H9 (cell line): ENCODE measurements around the gene ZNF160. TPM values are rescaled to one million over a fixed set of nuclear protein-coding genes. Genes with fewer than 3 reads are reported as not detected.
A peak's percentile ranks its signal among the peaks of the same experiment; 100 is the strongest.

Experiments
- DNase-seq: peaks from one replicate; pipeline ENCODE4 v3.0.0-alpha.2; 2017
- H2AFZ ChIP-seq: one replicate; pipeline ENCODE4 v1.6.1; 2013; ENCODE audit warnings: mild to moderate bottlenecking, low read length, control low read depth, moderate library complexity
- H2AK5ac ChIP-seq: 2 replicates; pipeline ENCODE4 v1.6.1; 2013; ENCODE audit warnings: low read length, control low read depth, mixed read lengths; ENCODE audit not compliant: insufficient read length
- H2BK120ac ChIP-seq: one replicate; pipeline ENCODE4 v1.6.1; 2013; ENCODE audit warnings: low read depth, mild to moderate bottlenecking, low read length, control low read depth, inconsistent platforms; ENCODE audit not compliant: poor library complexity, severe bottlenecking
- H2BK12ac ChIP-seq: 2 replicates; pipeline ENCODE4 v1.6.1; 2013; ENCODE audit warnings: low read length, control low read depth, mixed read lengths, low read depth; ENCODE audit not compliant: insufficient read length
- H2BK15ac ChIP-seq: 2 replicates; pipeline ENCODE4 v1.6.1; 2013; ENCODE audit warnings: low read depth, low read length, control low read depth
- H2BK20ac ChIP-seq: one replicate; pipeline ENCODE4 v1.6.1; 2013; ENCODE audit warnings: low read depth, mild to moderate bottlenecking, low read length, control low read depth, inconsistent platforms; ENCODE audit not compliant: poor library complexity, severe bottlenecking
- H2BK5ac ChIP-seq: 2 replicates; pipeline ENCODE4 v1.6.1; 2013; ENCODE audit warnings: low read length, control low read depth, mixed read lengths; ENCODE audit not compliant: insufficient read length
- H3K14ac ChIP-seq: 2 replicates; pipeline ENCODE4 v1.6.1; 2013; ENCODE audit warnings: low read length, control low read depth; ENCODE audit not compliant: insufficient read depth
- H3K18ac ChIP-seq: 2 replicates; pipeline ENCODE4 v1.6.1; 2013; ENCODE audit warnings: low read depth, mild to moderate bottlenecking, mixed read lengths, low read length, control low read depth; ENCODE audit not compliant: insufficient read length
- H3K23ac ChIP-seq: 2 replicates; pipeline ENCODE4 v1.6.1; 2013; ENCODE audit warnings: low read length, control low read depth, mixed read lengths, low read depth; ENCODE audit not compliant: insufficient read length
- H3K23me2 ChIP-seq: 2 replicates; pipeline ENCODE4 v1.6.1; 2013; ENCODE audit warnings: low read depth, mild to moderate bottlenecking, mixed read lengths, low read length, control low read depth; ENCODE audit not compliant: insufficient read length, poor library complexity, severe bottlenecking
- H3K27ac ChIP-seq: 2 replicates; pipeline ENCODE4 v1.5.1; 2013; ENCODE audit warnings: low read length, control low read depth, mixed read lengths, low read depth; ENCODE audit not compliant: insufficient read length
- H3K27me3 ChIP-seq: 2 replicates; pipeline ENCODE4 v1.6.1; 2013; ENCODE audit warnings: low read length, control low read depth, inconsistent platforms; ENCODE audit not compliant: insufficient read depth
- H3K4ac ChIP-seq: 2 replicates; pipeline ENCODE4 v1.6.1; 2013; ENCODE audit warnings: low read depth, mild to moderate bottlenecking, control low read depth, inconsistent platforms, low read length, moderate library complexity
- H3K4me1 ChIP-seq: 2 replicates; pipeline ENCODE4 v1.6.1; 2013; ENCODE audit warnings: low read length, control low read depth, inconsistent platforms; ENCODE audit not compliant: insufficient read depth
- H3K4me2 ChIP-seq: 2 replicates; pipeline ENCODE4 v1.6.1; 2013; ENCODE audit warnings: low read length, control low read depth, mixed read lengths; ENCODE audit not compliant: insufficient read length, insufficient read depth
- H3K56ac ChIP-seq: 2 replicates; pipeline ENCODE4 v1.6.1; 2013; ENCODE audit warnings: low read depth, mild to moderate bottlenecking, mixed read lengths, low read length, control low read depth; ENCODE audit not compliant: insufficient read length
- H3K79me1 ChIP-seq: 2 replicates; pipeline ENCODE4 v1.6.1; 2013; ENCODE audit warnings: low read depth, mild to moderate bottlenecking, moderate library complexity, low read length, control low read depth, inconsistent platforms; ENCODE audit not compliant: insufficient read depth, poor library complexity, severe bottlenecking
- H3K79me2 ChIP-seq: 2 replicates; pipeline ENCODE4 v1.6.1; 2013; ENCODE audit warnings: low read length, control low read depth, inconsistent platforms; ENCODE audit not compliant: insufficient read depth
- H3K9ac ChIP-seq: 2 replicates; pipeline ENCODE4 v1.6.1; 2013; ENCODE audit warnings: low read length, control low read depth, mixed read lengths; ENCODE audit not compliant: insufficient read length; ENCODE audit errors: extremely low read depth
- H3K9me3 ChIP-seq: one replicate; pipeline ENCODE4 v1.6.1; 2013; ENCODE audit warnings: low read depth, low read length, inconsistent platforms; ENCODE audit not compliant: control insufficient read depth
- H3T11ph ChIP-seq: one replicate; pipeline ENCODE4 v1.6.1; 2013; ENCODE audit warnings: mild to moderate bottlenecking, low read length, control low read depth, inconsistent platforms
- H4K20me1 ChIP-seq: one replicate; pipeline ENCODE4 v1.6.1; 2013; ENCODE audit not compliant: control insufficient read depth, insufficient read length, insufficient read depth
- H4K5ac ChIP-seq: 2 replicates; pipeline ENCODE4 v1.6.1; 2013; ENCODE audit warnings: low read depth, mild to moderate bottlenecking, mixed read lengths, low read length, control low read depth; ENCODE audit not compliant: insufficient read length
- H4K8ac ChIP-seq: replicated peaks from 2 replicates; pipeline ENCODE4 v1.6.1; 2013; ENCODE audit warnings: low read length, control low read depth, mixed read lengths, low read depth; ENCODE audit not compliant: insufficient read length
- H4K91ac ChIP-seq: 2 replicates; pipeline ENCODE4 v1.6.1; 2013; ENCODE audit warnings: low read depth, mild to moderate bottlenecking, moderate library complexity, mixed read lengths, low read length, control low read depth; ENCODE audit not compliant: insufficient read length
- H3K27ac Mint-ChIP-seq, 3 experiments: 2 replicates in 2 of 3; 3 replicates in 1 of 3; pipeline ENCODE4 v1.8.0; 2020 to 2021; ENCODE audit warnings: mixed read lengths in 3 of 3, mild to moderate bottlenecking in 1 of 3, moderate library complexity in 1 of 3
- H3K27me3 Mint-ChIP-seq: 2 replicates; pipeline ENCODE4 v1.8.0; 2021; ENCODE audit warnings: low read depth, mild to moderate bottlenecking, moderate library complexity, mixed read lengths
- H3K36me3 Mint-ChIP-seq, 3 experiments: 2 replicates in 2 of 3; 3 replicates in 1 of 3; pipeline ENCODE4 v1.8.0; 2020 to 2021; ENCODE audit warnings: low read depth in 3 of 3, mixed read lengths in 3 of 3; ENCODE audit not compliant: insufficient read depth in 1 of 3
- H3K4me1 Mint-ChIP-seq, 2 experiments: 2 replicates each; pipeline ENCODE4 v1.8.0; 2020; ENCODE audit warnings: mixed read lengths in 2 of 2
- H3K4me3 Mint-ChIP-seq, 2 experiments: 2 replicates in 1 of 2; 3 replicates in 1 of 2; pipeline ENCODE4 v1.8.0; 2020 to 2021; ENCODE audit warnings: mild to moderate bottlenecking in 2 of 2, mixed read lengths in 2 of 2, moderate library complexity in 1 of 2
- H3K9me3 Mint-ChIP-seq, 2 experiments: 2 replicates in 1 of 2; 3 replicates in 1 of 2; pipeline ENCODE4 v1.8.0; 2020; ENCODE audit warnings: mild to moderate bottlenecking in 2 of 2, mixed read lengths in 2 of 2, moderate library complexity in 1 of 2
- WGBS: extraction: QIAGEN DNeasy Blood & Tissue Kit; methylation state at CpG from one replicate; pipeline ENCODE4 v1.1.7; 2013; ENCODE audit warnings: missing lambda C conversion rate, low lambda C conversion rate, mixed read lengths; ENCODE audit not compliant: insufficient read length; ENCODE audit errors: extremely low coverage; 5-methylcytosine and 5-hydroxymethylcytosine counted together
- total RNA-seq: library from RNA; stranded (reverse); gene quantifications from 2 replicates; pipeline ENCODE4 v1.2.1, GENCODE V29; 2021
- TF ChIP-seq, protein P1 (sequence below): fragments of 200-600 bp; sonication (generic); conservative IDR thresholded peaks from 3 replicates; pipeline ENCODE4 v1.8.0; 2021; ENCODE audit warnings: antibody characterized with exemption, mild to moderate bottlenecking

Gene ZNF160
- total RNA-seq, 1 experiment from 2014 or later = 31.1 TPM

DNA sequence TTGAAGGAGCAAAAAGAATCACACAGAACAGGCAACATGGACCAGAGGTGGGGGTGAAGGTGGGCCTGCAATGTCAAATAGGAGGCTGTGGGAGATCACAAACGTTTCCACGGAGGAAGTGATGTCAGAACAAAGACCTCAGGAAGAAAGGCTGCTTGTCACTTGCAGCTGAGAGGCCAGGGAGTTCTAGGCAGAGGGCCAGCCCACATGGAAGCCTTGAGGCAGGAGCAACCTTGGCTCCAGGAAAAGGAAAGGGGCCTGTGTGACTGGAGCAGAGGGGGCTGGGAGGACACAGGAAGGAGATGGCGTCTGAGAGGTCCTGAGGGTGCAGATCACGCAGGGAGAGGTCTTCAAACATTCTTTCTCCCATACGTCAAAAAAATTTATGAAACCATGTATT is 16.3 kb downstream of the ZNF160 start:
- H3K4me1 Mint-ChIP-seq = peaks cover 5 to 6% of the 10 kb centered on the region in 2 experiments
- H3K4me3 Mint-ChIP-seq = no peak overlapping the region
- DNase-seq = no peak
- no peak overlapping the region for H3T11ph ChIP-seq
- H3K4ac ChIP-seq = no peak overlapping the region
- no peaks in the 10 kb centered on the region for H3K23me2 ChIP-seq
- H2BK15ac ChIP-seq = no peak overlapping the region
- no peak overlapping the region for H4K5ac ChIP-seq
- H3K4me1 ChIP-seq = no peaks in the 10 kb centered on the region; the same call in 1 of the 2 replicates
- peaks cover 0 to 1% of the 10 kb centered on the region in 2 experiments; a peak in 1 of 5 replicates for H3K9me3 Mint-ChIP-seq
- no peak overlapping the region for H2AFZ ChIP-seq
- no peak overlapping the region for H3K14ac ChIP-seq
- no peak overlapping the region for H2BK12ac ChIP-seq
- H4K20me1 ChIP-seq = no peaks in the 10 kb centered on the region
- no peak overlapping the region for H4K8ac ChIP-seq
- no peaks in the 10 kb centered on the region for H3K79me2 ChIP-seq
- H3K18ac ChIP-seq = no peak overlapping the region
- no peak overlapping the region for H3K4me2 ChIP-seq
- TF ChIP-seq, protein P1, sequence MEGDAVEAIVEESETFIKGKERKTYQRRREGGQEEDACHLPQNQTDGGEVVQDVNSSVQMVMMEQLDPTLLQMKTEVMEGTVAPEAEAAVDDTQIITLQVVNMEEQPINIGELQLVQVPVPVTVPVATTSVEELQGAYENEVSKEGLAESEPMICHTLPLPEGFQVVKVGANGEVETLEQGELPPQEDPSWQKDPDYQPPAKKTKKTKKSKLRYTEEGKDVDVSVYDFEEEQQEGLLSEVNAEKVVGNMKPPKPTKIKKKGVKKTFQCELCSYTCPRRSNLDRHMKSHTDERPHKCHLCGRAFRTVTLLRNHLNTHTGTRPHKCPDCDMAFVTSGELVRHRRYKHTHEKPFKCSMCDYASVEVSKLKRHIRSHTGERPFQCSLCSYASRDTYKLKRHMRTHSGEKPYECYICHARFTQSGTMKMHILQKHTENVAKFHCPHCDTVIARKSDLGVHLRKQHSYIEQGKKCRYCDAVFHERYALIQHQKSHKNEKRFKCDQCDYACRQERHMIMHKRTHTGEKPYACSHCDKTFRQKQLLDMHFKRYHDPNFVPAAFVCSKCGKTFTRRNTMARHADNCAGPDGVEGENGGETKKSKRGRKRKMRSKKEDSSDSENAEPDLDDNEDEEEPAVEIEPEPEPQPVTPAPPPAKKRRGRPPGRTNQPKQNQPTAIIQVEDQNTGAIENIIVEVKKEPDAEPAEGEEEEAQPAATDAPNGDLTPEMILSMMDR = no peak
- peak overlapping the region in 2 of 3 experiments; percentile 12 to 28; a peak in 3 of 7 replicates for H3K27ac Mint-ChIP-seq
- no peak overlapping the region for H3K27ac ChIP-seq
- H3K9me3 ChIP-seq = no peaks in the 10 kb centered on the region
- H3K36me3 Mint-ChIP-seq = peaks cover 68 to 82% (median 80%) of the 10 kb centered on the region in 3 experiments
- no peak overlapping the region for H3K23ac ChIP-seq
- WGBS = no CpG with 5 or more reads among the region's 5 CpGs
- no peak overlapping the region for H2BK20ac ChIP-seq
- H2AK5ac ChIP-seq = no peak overlapping the region
- H4K91ac ChIP-seq = no peak overlapping the region
- H2BK120ac ChIP-seq = no peak overlapping the region
- H3K9ac ChIP-seq = no peak overlapping the region
- H3K27me3 ChIP-seq = no peaks in the 10 kb centered on the region
- H3K56ac ChIP-seq = no peak overlapping the region
- H3K79me1 ChIP-seq = no peaks in the 10 kb centered on the region
- H2BK5ac ChIP-seq = no peak overlapping the region
- no peaks in the 10 kb centered on the region for H3K27me3 Mint-ChIP-seq
